Fibroblast of villous mesenchyme (primary cell): ENCODE results near the gene SAGE1. TPM values are rescaled to one million over a fixed set of nuclear protein-coding genes. Genes with fewer than 3 reads are reported as not detected.
"Not testable (repeated sequence)": the region's sequence is repeated elsewhere in the genome, so short reads cannot be mapped to it uniquely, and the experiment has no call there.

Experiments
- DNase-seq: peaks from one replicate; pipeline ENCODE4 v3.0.0-alpha.2; 2010; ENCODE audit warnings: low read depth
- H3K4me3 ChIP-seq: 2 replicates; pipeline ENCODE4 v1.5.1; 2011; ENCODE audit warnings: low read depth, mild to moderate bottlenecking, low read length
- CTCF ChIP-seq: IDR thresholded peaks from 2 replicates; pipeline ENCODE4 v1.5.1; 2012; ENCODE audit warnings: low read depth, mild to moderate bottlenecking, low read length; ENCODE audit not compliant: insufficient read depth
- total RNA-seq: library from RNA; depleted of rRNA; stranded (reverse); fragments of >200 nt; gene quantifications from 2 replicates; pipeline ENCODE4 v1.2.3, GENCODE V29; 2012

Gene SAGE1, protein sequence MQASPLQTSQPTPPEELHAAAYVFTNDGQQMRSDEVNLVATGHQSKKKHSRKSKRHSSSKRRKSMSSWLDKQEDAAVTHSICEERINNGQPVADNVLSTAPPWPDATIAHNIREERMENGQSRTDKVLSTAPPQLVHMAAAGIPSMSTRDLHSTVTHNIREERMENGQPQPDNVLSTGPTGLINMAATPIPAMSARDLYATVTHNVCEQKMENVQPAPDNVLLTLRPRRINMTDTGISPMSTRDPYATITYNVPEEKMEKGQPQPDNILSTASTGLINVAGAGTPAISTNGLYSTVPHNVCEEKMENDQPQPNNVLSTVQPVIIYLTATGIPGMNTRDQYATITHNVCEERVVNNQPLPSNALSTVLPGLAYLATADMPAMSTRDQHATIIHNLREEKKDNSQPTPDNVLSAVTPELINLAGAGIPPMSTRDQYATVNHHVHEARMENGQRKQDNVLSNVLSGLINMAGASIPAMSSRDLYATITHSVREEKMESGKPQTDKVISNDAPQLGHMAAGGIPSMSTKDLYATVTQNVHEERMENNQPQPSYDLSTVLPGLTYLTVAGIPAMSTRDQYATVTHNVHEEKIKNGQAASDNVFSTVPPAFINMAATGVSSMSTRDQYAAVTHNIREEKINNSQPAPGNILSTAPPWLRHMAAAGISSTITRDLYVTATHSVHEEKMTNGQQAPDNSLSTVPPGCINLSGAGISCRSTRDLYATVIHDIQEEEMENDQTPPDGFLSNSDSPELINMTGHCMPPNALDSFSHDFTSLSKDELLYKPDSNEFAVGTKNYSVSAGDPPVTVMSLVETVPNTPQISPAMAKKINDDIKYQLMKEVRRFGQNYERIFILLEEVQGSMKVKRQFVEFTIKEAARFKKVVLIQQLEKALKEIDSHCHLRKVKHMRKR
- not detected in 2 replicates for total RNA-seq

- no peak for TF ChIP-seq CTCF
Observed at GRCh38 chrX:135893294-135893817, at the start of gene SAGE1, which contains the start of gene CT45A10. Gene SAGE1 (plus strand): TSS chrX:135893716. CDS start chrX:135896243, 2,527 bp downstream. Gene CT45A10 (minus strand): TSS chrX:135893444. CDS start chrX:135885344, 8,100 bp downstream.

DNA sequence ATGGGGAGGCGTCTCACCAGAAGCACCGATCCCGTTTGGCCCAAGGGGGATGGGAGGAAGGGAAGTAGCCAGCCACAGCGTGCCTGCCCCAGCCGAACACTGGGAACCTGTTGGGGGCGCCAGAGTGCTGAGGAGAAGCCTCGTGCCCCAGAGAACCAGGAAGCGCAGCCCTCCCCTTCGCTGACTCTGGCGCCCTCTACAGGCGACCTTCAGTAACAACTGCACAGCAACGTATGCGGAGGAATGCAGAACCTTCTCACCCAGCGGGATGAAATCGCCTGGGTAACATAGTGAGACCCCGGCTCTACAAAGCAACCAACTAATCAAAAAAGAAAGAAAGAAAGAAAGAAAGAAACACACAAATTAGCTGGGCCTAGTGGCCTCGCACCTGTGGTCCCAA is 39.1 kb upstream of the SAGE1 start, which contains the start of gene CT45A8:
TSS of gene CT45A8 (minus strand) at position 101 of the 400 bp plus-strand sequence. CDS start 3,755 bp downstream, outside the sequence.
- H3K4me3 ChIP-seq, DNase-seq: not testable (repeated sequence)

More at GRCh38 chrX:135893294-135893817, at the start of gene SAGE1, which contains the start of gene CT45A10:
- no peak for DNase-seq
- no peak within 1 kb of the TSS for H3K4me3 ChIP-seq

GRCh38 chrX:135871712-135872111 is 21.8 kb upstream of the SAGE1 start, which contains the start of gene CT45A9:
Gene CT45A9 (minus strand): TSS chrX:135871812. CDS start chrX:135868061, 3,751 bp downstream.
- DNase-seq, H3K4me3 ChIP-seq: not testable (repeated sequence)

DNA sequence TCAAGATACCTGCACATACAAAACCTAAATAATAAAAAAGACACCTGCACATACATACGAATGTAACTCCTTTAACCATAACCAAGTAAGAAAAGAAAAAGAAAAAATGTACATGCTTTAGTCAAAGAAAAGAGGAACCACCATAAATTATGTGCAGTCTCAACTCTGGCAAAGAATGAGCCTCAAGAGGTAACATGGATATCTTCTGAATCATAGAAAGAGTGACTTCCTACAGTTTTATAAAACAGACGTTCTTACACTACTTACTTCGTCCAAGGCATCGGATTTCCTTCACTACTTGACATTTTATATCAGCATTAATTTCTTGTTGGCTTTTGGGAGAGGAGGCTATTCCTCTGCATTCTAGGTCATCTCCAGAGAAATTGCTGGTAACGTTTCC is 10.8 kb upstream of the SAGE1 start:
- DNase-seq, H3K4me3 ChIP-seq: not testable (repeated sequence)

GRCh38 chrX:135888230-135888629 is 5.3 kb upstream of the SAGE1 start:
- not testable (repeated sequence) for DNase-seq, H3K4me3 ChIP-seq

DNA sequence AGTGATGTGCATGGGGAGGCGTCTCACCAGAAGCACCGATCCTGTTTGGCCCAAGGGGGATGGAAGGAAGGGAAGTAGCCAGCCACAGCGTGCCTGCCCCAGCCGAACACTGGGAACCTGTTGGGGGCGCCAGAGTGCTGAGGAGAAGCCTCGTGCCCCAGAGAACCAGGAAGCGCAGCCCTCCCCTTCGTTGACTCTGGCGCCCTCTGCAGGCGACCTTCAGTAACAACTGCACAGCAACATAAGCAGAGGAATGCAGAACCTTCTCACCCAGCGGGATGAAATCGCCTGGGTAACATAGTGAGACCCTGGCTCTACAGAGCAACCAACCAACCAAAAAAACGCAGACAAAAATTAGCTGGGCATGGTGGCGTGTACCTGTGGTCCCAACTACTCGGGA is 4.5 kb upstream of the SAGE1 start:
- TF ChIP-seq CTCF = peak; percentile 5
- DNase-seq, H3K4me3 ChIP-seq: not testable (repeated sequence)

- no peak for TF ChIP-seq CTCF
- no peak overlapping the region for H3K4me3 ChIP-seq
- DNase-seq = no peak
Observed at GRCh38 chrX:135890087-135890585, 3.4 kb upstream of the SAGE1 start.

GRCh38 chrX:135892781-135893180 is 735 bp upstream of the SAGE1 start:
- H3K4me3 ChIP-seq = no peak overlapping the region
- TF ChIP-seq CTCF = no peak

More at GRCh38 chrX:135892781-135893180, 735 bp upstream of the SAGE1 start:
- DNase-seq = no peak
